HG03575 (cell line): ENCODE data around the gene MREG.

Experiments
- ATAC-seq: cut with Tn5 transposase; IDR thresholded peaks from one replicate; pipeline ENCODE4 v1.9.1; 2021; ENCODE audit not compliant: unreplicated experiment, insufficient number of reproducible peaks, low FRiP score; ENCODE audit errors: extremely low read depth

The MREG gene

GRCh38 chr2:216013080-216013909 lies at the start of gene MREG:
Gene MREG (minus strand): TSS chr2:216013551. CDS start chr2:216013327, 224 bp downstream.
- ATAC-seq: no peak

DNA sequence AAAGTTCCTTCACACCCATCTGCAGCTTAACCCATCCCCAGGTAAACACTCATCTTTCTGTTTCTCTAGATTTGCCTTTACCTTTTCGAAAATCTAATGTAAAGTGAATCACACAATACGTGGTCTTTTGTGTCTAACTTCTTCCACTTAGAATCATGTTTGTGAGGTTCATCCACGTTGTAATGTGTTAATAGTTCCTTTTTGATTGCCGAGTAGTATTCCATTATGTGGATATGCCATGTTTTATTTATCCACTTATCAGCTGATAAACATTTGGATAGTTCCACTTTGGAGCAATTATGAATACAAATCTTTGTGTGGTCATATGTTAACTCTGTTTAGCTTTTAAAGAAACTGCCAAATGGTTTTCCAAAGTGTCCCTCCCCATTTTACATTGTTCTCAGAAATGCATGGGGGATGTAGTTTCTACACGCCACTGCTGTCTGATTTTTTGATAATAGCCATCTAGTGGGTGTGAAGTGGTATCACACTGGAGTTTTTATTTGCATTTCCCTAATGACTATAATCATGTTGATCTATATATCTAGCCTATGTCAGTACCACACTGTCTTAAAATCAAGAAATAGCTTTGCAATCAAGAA lies 46.0 kb upstream of the MREG start:
- no peak for ATAC-seq

DNA sequence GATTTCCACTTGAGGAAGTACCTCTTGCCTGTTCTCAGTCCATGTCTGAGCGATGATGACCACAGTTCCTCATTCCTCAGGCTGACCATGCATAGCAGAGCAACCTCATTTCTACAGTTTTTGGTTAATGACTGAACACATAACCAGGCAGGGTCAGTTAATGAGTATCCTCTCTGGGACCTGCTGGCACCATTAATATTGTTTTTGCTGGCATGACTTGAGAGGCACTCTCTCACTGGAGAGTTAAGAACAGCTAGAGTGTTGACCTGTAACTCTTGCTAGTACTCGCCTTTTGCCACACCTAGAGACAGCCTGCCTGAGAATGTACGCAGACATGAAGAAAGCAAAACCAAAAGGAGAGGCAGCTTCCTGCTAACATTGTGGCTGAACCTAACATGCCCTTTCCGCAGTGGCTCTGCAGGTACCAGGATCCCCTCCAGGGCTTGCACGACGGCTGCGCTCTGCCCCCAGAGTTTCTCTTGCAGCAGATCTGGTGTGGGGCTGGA lies 44.4 kb upstream of the MREG start:
- peak; percentile 60 for ATAC-seq

GRCh38 chr2:216056739-216057138 lies 43.4 kb upstream of the MREG start:
- peak; percentile 40 for ATAC-seq

- no peak for ATAC-seq
Observed at GRCh38 chr2:216055680-216056079, 42.3 kb upstream of the MREG start.

GRCh38 chr2:216052420-216052819 lies 39.1 kb upstream of the MREG start:
- ATAC-seq: no peak

GRCh38 chr2:216051350-216051749 lies 38.0 kb upstream of the MREG start:
- no peak for ATAC-seq

GRCh38 chr2:216049452-216049851 lies 36.1 kb upstream of the MREG start:
- ATAC-seq: no peak

DNA sequence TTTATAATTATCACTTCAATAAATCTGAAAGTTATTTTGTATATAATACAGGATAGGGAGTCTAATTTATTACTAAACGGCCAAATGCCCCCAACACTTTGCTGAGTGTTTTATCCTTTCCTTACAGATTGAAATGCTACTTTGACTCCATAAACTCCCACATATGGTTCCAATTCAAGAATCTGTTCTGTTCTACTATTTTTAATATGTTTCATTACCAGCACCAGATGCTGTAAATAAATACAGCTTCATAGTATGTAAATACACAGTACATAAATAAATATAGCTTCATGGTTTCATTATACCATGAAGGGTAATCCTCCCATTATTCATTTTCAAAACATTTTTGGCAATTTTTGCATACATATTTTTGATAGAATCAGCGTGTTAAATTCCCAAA lies 34.0 kb upstream of the MREG start:
- no peak for ATAC-seq

DNA sequence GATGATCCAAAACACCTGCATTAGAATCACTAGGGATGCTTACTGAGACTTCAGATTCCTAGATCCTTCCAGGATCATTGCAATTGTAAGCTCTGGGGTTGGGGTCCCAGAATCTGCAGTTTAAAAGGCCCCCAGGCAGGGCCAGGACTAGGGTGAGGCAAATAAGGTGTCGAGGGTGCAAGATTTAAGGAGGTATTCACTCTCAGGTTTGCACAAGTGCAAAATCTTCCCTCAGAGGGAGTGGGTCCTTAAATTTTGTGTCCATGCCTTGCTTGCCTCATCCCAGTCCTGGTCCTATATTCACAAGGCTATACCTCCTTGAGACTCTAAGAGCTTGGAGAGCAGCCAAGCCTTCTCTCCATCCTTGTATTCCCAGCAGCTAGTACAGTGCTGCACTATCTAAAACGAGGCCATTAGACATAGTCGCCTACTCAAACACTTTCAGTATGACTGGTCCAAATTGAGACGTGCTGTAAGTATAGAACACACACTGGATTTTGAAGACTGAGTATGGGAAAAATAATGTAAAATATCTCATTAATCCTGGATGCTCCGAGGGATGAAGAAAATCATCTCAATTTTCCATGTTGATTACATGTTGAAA lies 31.6 kb upstream of the MREG start:
- no peak for ATAC-seq

DNA sequence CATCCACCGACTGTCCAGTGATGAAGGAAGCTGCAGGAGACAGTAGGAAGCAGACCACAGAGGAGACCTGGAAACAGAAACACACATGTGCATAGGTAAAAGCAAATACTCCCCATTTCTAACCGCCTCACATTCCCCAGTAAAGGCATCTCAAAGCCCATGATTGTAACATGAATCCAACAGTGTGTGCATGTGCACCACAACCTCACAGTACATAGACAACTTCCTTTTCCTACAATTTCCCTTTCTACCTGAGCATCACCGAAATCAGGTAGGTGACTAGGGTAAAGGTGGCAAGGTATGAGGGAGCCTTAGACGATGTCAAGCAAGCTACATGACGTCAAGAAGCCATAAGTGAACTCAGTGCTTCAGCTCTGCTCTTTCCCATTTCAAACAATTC lies 30.6 kb upstream of the MREG start:
- ATAC-seq: no peak

DNA sequence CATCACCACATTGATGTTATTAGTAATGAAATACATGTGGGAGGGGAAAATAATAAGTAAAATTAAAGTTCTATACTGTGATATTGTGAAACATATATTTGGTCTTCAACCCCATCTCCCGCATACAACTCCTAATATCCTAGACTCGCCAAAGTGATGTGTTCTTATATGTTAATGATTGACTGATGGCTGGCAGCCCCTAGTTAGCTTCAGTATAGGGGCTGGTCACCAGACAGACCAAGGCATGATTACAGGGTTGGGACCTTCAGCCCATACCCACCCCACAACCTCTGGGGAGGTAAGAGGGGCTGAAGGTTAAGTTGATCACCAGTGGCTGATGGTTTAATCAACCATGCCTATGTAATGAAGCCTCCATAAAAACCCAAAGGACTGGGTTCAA lies 28.1 kb upstream of the MREG start:
- ATAC-seq: no peak

DNA sequence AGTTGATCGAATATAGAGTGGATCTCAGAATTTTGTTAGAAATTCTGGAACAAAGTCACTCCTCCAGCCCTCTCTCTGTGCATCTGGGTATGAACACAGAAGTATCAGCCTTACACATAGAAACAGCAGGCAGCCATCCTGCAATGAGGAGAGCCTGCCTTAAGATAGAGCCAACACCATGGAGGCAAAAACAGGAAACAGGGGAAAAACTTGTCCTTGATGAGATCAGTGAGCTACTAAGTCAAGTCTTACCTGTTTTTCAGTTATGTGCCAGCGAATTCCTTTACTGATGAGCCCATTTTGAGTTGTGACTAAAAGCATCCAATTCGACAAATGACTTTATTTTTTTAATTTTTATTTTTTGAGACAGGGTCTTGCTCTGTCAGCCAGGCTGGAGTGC lies 26.6 kb upstream of the MREG start:
- ATAC-seq: no peak

GRCh38 chr2:216034065-216034464 lies 20.7 kb upstream of the MREG start:
- ATAC-seq: no peak

- no peak for ATAC-seq
Observed at GRCh38 chr2:216033403-216033802, 20.1 kb upstream of the MREG start.

- ATAC-seq: peak; percentile 80
Observed at GRCh38 chr2:216031960-216032689, 18.8 kb upstream of the MREG start.

DNA sequence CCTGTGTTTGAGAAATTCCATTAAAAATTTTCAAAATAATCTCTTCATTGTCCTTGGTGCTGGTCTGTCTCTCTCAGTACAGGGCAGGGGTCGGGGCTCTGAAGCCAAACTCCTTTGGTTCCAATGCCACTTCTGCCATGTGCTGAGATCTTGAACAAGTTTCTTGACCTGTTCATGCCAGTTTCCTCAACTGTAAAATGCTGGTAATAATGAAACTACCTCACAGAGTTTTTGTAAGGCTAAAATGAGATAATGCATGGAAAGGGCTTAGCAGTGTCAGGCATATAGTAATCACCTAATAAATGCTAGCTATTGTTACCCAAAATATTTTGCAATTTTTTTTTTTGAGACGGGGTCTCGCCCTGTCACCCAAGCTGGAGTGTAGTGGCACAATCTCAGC lies 16.9 kb upstream of the MREG start:
- ATAC-seq: no peak

- ATAC-seq: no peak
Observed at GRCh38 chr2:216029416-216030129, 16.2 kb upstream of the MREG start.

- no peak for ATAC-seq
Observed at GRCh38 chr2:216024779-216025336, 11.5 kb upstream of the MREG start.
